Endothelial cell of umbilical vein (primary cell): ENCODE results near the gene ACVR2A. TPM values are rescaled to one million over a fixed set of nuclear protein-coding genes. Genes with fewer than 3 reads are reported as not detected.

Experiments
- BruUV-seq: library from RNA; stranded (reverse); fragments of 400-500 nt; replicated peaks from 2 replicates; lab custom pipeline; 2021; lab: Mats Ljungman, UMichigan
- CTCF ChIA-PET: fragments of 300-600, 350-600 bp; sonication (Branson Sonifier 250); formaldehyde crosslinking; loops from one replicate; lab custom pipeline; 2021; ENCODE audit warnings: antibody characterized with exemption, inconsistent platforms; lab: Charles Lee
- POLR2A ChIA-PET: fragments of 300-600, 350-600 bp; sonication (Branson Sonifier 250); formaldehyde crosslinking; loops from one replicate; lab custom pipeline; 2021; ENCODE audit warnings: antibody characterized with exemption, inconsistent platforms; lab: Charles Lee
- DNase-seq: peaks from one replicate; pipeline ENCODE4 v3.0.0-alpha.2; 2011; ENCODE audit warnings: low read depth, low spot score
- FAIRE-seq: peaks from 2 replicates; lab custom pipeline; 2011; peaks lifted over from hg19 to GRCh38; lab: Jason Lieb, UNC
- H2AFZ ChIP-seq: 2 replicates; pipeline ENCODE4 v1.6.0; 2012; ENCODE audit warnings: low read depth, low read length, control low read depth, inconsistent platforms
- H3K27ac ChIP-seq: 2 replicates; pipeline ENCODE4 v1.5.1; 2011; ENCODE audit warnings: low read depth, mild to moderate bottlenecking, control low read depth, low read length, moderate library complexity; ENCODE audit not compliant: insufficient read depth
- H3K27me3 ChIP-seq, 2 experiments: 2 replicates each; pipeline versions ENCODE4 v1.6.0 to v1.6.1; 2011; ENCODE audit warnings: low read length in 2 of 2, mixed read lengths in 1 of 2; ENCODE audit not compliant: control insufficient read depth in 2 of 2, insufficient read depth in 2 of 2
- H3K36me3 ChIP-seq, 2 experiments: 2 replicates in 1 of 2; 3 replicates in 1 of 2; pipeline ENCODE4 v1.5.1; 2011; ENCODE audit warnings: low read length in 2 of 2, mild to moderate bottlenecking in 1 of 2, moderate library complexity in 1 of 2; ENCODE audit not compliant: control insufficient read depth in 2 of 2, insufficient read depth in 2 of 2; ENCODE audit errors: extremely low read depth in 1 of 2
- H3K4me1 ChIP-seq: 3 replicates; pipeline ENCODE4 v1.5.1; 2011; ENCODE audit warnings: mild to moderate bottlenecking, low read length; ENCODE audit not compliant: control insufficient read depth, insufficient read depth; ENCODE audit errors: extremely low read depth
- H3K4me2 ChIP-seq: 2 replicates; pipeline ENCODE4 v1.6.1; 2011; ENCODE audit warnings: low read length, control low read depth, mixed read lengths; ENCODE audit not compliant: insufficient read depth
- H3K4me3 ChIP-seq, 3 experiments: fragments of 200-600 bp in 1 of 3; sonication (generic), shearing (Covaris generic) in 1 of 3; replicated peaks in 1 of 3; 2 replicates each; pipeline ENCODE4 v1.5.1; 2011 to 2016; ENCODE audit warnings: control low read depth in 3 of 3, low read length in 3 of 3, mild to moderate bottlenecking in 2 of 3, inconsistent platforms in 1 of 3, low read depth in 1 of 3, moderate library complexity in 1 of 3; ENCODE audit not compliant: insufficient read depth in 1 of 3
- H3K79me2 ChIP-seq: 2 replicates; pipeline ENCODE4 v1.6.0; 2012; ENCODE audit warnings: low read length, inconsistent platforms; ENCODE audit not compliant: control insufficient read depth, insufficient read depth
- H3K9ac ChIP-seq: replicated peaks from 2 replicates; pipeline ENCODE3; 2011; ENCODE audit warnings: low read length, control low read depth; ENCODE audit not compliant: insufficient read depth; ENCODE audit errors: extremely low read depth
- H3K9me1 ChIP-seq: replicated peaks from 3 replicates; pipeline ENCODE4 v1.6.0; 2011; ENCODE audit warnings: mild to moderate bottlenecking, low read length; ENCODE audit not compliant: control insufficient read depth, insufficient read depth; ENCODE audit errors: extremely low read depth
- H3K9me3 ChIP-seq: replicated peaks from 2 replicates; pipeline ENCODE4 v1.5.1; 2012; ENCODE audit warnings: low read length, inconsistent platforms; ENCODE audit not compliant: control insufficient read depth, insufficient read depth
- H4K20me1 ChIP-seq: replicated peaks from 2 replicates; pipeline ENCODE3; 2011; ENCODE audit warnings: mild to moderate bottlenecking, low read length; ENCODE audit not compliant: control insufficient read depth, insufficient read depth; ENCODE audit errors: extremely low read depth
- CTCF ChIP-seq, 2 donors: IDR thresholded peaks; 1 replicate in 1 of 2; 2 replicates in 1 of 2; pipeline ENCODE4 v1.5.1; 2011; ENCODE audit warnings: low read length in 2 of 2, mild to moderate bottlenecking in 2 of 2, moderate library complexity in 2 of 2, control low read depth in 1 of 2, inconsistent platforms in 1 of 2, low read depth in 1 of 2; ENCODE audit not compliant: insufficient read depth in 1 of 2; ENCODE audit errors: extremely low read depth in 1 of 2
- EZH2 ChIP-seq: IDR thresholded peaks from 2 replicates; pipeline ENCODE4 v1.6.1; 2012; ENCODE audit warnings: borderline replicate concordance, low read depth, mild to moderate bottlenecking, moderate library complexity, low read length, inconsistent platforms; ENCODE audit not compliant: severe bottlenecking
- FOS ChIP-seq: IDR thresholded peaks from 2 replicates; pipeline ENCODE4 v1.6.1; 2011; ENCODE audit warnings: mild to moderate bottlenecking, low read length, moderate library complexity, borderline replicate concordance; ENCODE audit not compliant: insufficient read depth
- GATA2 ChIP-seq: IDR thresholded peaks from 2 replicates; pipeline ENCODE4 v1.7.0; 2011; ENCODE audit warnings: low read depth, mild to moderate bottlenecking, moderate library complexity, mixed read lengths, low read length; ENCODE audit not compliant: insufficient read length, insufficient read depth
- JUN ChIP-seq: IDR thresholded peaks from 2 replicates; pipeline ENCODE4 v1.6.1; 2011; ENCODE audit warnings: borderline replicate concordance, low read depth; ENCODE audit not compliant: insufficient read length, insufficient read depth
- MAX ChIP-seq: IDR thresholded peaks from 2 replicates; pipeline ENCODE4 v1.6.1; 2011; ENCODE audit not compliant: insufficient read depth, insufficient read length
- MYC ChIP-seq: IDR thresholded peaks from one replicate; pipeline ENCODE4 v1.6.1; 2011; ENCODE audit warnings: mild to moderate bottlenecking, low read depth, low read length
- POLR2A ChIP-seq: IDR thresholded peaks from 2 replicates; pipeline ENCODE4 v1.6.1; 2012; ENCODE audit warnings: low read depth, mild to moderate bottlenecking, control low read depth, low read length
- POLR2AphosphoS5 ChIP-seq: IDR thresholded peaks from 2 replicates; pipeline ENCODE4 v1.6.1; 2012; ENCODE audit warnings: low read depth, mild to moderate bottlenecking, control low read depth, low read length, moderate library complexity; ENCODE audit not compliant: insufficient read depth
- dilution Hi-C: fragments of 300-500 bp; cut with MboI; formaldehyde crosslinking; loops from one replicate; pipeline ENCODE4 v1.15.0; 2019; ENCODE audit warnings: low sequenced_read_pairs; ENCODE audit not compliant: extremely low pct_ligation_motif_present
- intact Hi-C: fragments of 100-400 bp; cut with micrococcal nuclease; formaldehyde crosslinking; loops from one replicate; pipeline ENCODE4 v1.10.0; 2022
- polyA plus RNA-seq, 4 experiments: library from polyadenylated mRNA; depleted of rRNA in 3 of 4; stranded (reverse) in 3 of 4; unstranded in 1 of 4; fragments of >200 nt; gene quantifications; 2 replicates each; pipeline versions ENCODE4 v1.2.1 to v1.2.3, GENCODE V29; 2011 to 2012; ENCODE audit warnings: missing spikeins in 1 of 4
- total RNA-seq: library from RNA; stranded (reverse); gene quantifications from 2 replicates; pipeline ENCODE4 v1.2.3, GENCODE V29; 2021

Gene ACVR2A
- total and polyA plus RNA-seq, 2 donors (not counting 3 experiments of a cell fraction or from before 2014, with no cell fraction given): 1.7 to 7.9 TPM

- DNase-seq (no peak), FAIRE-seq (no peak)
- Histone ChIP-seq H3K27me3 (no peaks in the 10 kb centered on the region), H3K4me1 (peaks cover 5% of the 10 kb centered on the region), H3K9me3 (no peaks in the 10 kb centered on the region), H3K36me3 (no peaks in the 10 kb centered on the region), H3K9me1 (no peaks in the 10 kb centered on the region), H3K4me2 (no peak overlapping the region), H3K79me2 (peaks cover 18% of the 10 kb centered on the region), H2AFZ (no peak overlapping the region), H3K4me3 (no peak overlapping the region), H4K20me1 (no peaks in the 10 kb centered on the region), H3K27ac (no peak overlapping the region), H3K9ac (no peak overlapping the region)
- ChIA-PET CTCF (no interaction called here), POLR2A (no interaction called here)
- TF ChIP-seq GATA2 (no peak), FOS (no peak), MYC (no peak), EZH2 (no peak), POLR2AphosphoS5 (no peak)
- intact Hi-C loops (no loop called here), dilution Hi-C loops (no loop called here)
- BruUV-seq: no TSS peak
Measured at GRCh38 chr2:147869934-147870333, 25.1 kb downstream of the ACVR2A start.

- FAIRE-seq: no peak
- ChIA-PET POLR2A (no interaction called here), CTCF (no interaction called here)
- no peak for TF ChIP-seq POLR2A
- no peak for TF ChIP-seq MAX
- TF ChIP-seq EZH2: no peak
- TF ChIP-seq CTCF (IDR thresholded peaks at IDR 0.05; ENCODE audit: extremely low read depth in 1 of 2, insufficient read depth in 1 of 2, low read depth in 1 of 2, low read length in 2 of 2): no peak
- TF ChIP-seq GATA2: no peak
- TF ChIP-seq FOS: no peak
- no peak for TF ChIP-seq JUN
- no peak for TF ChIP-seq MYC
- no peak for TF ChIP-seq POLR2AphosphoS5
- Histone ChIP-seq H4K20me1 (no peaks in the 10 kb centered on the region), H3K9me1 (no peaks in the 10 kb centered on the region), H3K4me1 (peaks cover 5% of the 10 kb centered on the region), H3K79me2 (peaks cover 25% of the 10 kb centered on the region), H3K9me3 (no peaks in the 10 kb centered on the region), H3K27me3 (no peaks in the 10 kb centered on the region), H3K4me3 (no peak overlapping the region), H3K9ac (no peak overlapping the region), H2AFZ (no peak overlapping the region), H3K27ac (no peak overlapping the region), H3K36me3 (no peaks in the 10 kb centered on the region), H3K4me2 (no peak overlapping the region)
- intact Hi-C loops: no loop called here
- no TSS peak for BruUV-seq
- dilution Hi-C loops: no loop called here
- no peak for DNase-seq
Measured at GRCh38 chr2:147872967-147873366, 28.1 kb downstream of the ACVR2A start.
